NB4 (cell line): Measurements from ENCODE around the gene NCAPG2.

Source experiments
- MAX ChIP-seq: IDR thresholded peaks from 2 replicates; pipeline ENCODE4 v1.6.1; 2011; ENCODE audit warnings: low read depth, low read length
- TF ChIP-seq, protein P1 (sequence below): IDR thresholded peaks from one replicate; pipeline ENCODE4 v1.5.1; 2012; ENCODE audit warnings: low read depth, low read length

- TF ChIP-seq, protein P1, sequence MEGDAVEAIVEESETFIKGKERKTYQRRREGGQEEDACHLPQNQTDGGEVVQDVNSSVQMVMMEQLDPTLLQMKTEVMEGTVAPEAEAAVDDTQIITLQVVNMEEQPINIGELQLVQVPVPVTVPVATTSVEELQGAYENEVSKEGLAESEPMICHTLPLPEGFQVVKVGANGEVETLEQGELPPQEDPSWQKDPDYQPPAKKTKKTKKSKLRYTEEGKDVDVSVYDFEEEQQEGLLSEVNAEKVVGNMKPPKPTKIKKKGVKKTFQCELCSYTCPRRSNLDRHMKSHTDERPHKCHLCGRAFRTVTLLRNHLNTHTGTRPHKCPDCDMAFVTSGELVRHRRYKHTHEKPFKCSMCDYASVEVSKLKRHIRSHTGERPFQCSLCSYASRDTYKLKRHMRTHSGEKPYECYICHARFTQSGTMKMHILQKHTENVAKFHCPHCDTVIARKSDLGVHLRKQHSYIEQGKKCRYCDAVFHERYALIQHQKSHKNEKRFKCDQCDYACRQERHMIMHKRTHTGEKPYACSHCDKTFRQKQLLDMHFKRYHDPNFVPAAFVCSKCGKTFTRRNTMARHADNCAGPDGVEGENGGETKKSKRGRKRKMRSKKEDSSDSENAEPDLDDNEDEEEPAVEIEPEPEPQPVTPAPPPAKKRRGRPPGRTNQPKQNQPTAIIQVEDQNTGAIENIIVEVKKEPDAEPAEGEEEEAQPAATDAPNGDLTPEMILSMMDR, result no peak
- no peak for TF ChIP-seq MAX
These were observed 17.2 kb downstream of the NCAPG2 start for GRCh38 chr7:158687406-158687805.
